K562 (cell line): Measurements from ENCODE around the gene BMPR2. TPM values are rescaled to one million over a fixed set of nuclear protein-coding genes. Genes with fewer than 3 reads are reported as not detected.

Source experiments
- ATAC-seq: fragments of 200-7000 bp; cut with Tn5 transposase; 3 replicates; pipeline ENCODE4 v1.9.1; 2020; ENCODE audit warnings: moderate library complexity
- BruUV-seq: library from RNA; stranded (reverse); fragments of 400-500 nt; replicated peaks from 2 replicates; lab custom pipeline; 2021; lab: Mats Ljungman, UMichigan
- CTCF ChIA-PET: fragments of 300-600 bp; formaldehyde crosslinking; extraction: SDS; loops from one replicate; lab custom pipeline; 2021; ENCODE audit warnings: low intra/inter-chr PET ratio; lab: Yijun Ruan, JAX
- POLR2A ChIA-PET: fragments of 300-600, 350-650 bp; sonication (Branson Sonifier 250); formaldehyde crosslinking; extraction: SDS; loops from one replicate; lab custom pipeline; 2021; ENCODE audit warnings: antibody characterized with exemption, inconsistent platforms; lab: Yijun Ruan, JAX
- DNase-seq, 4 experiments: peaks; one replicate each; pipeline versions ENCODE4 v3.0.0 to v3.0.0-alpha.2; 2011 to 2018; ENCODE audit warnings: low spot score in 3 of 4, mixed read lengths in 3 of 4; ENCODE audit errors: extremely low read depth in 1 of 4
- FAIRE-seq: peaks from 2 replicates; lab custom pipeline; 2011; peaks lifted over from hg19 to GRCh38; lab: Jason Lieb, UNC
- H2AFZ ChIP-seq: 2 replicates; pipeline ENCODE4 v1.6.0; 2011; ENCODE audit warnings: low read depth, low read length, control low read depth, inconsistent platforms
- H3K27ac ChIP-seq: fragments of 200-600 bp; 3 replicates; pipeline ENCODE4 v1.8.0; 2011; ENCODE audit warnings: low read depth, mild to moderate bottlenecking, control low read depth, inconsistent platforms, low read length, moderate library complexity, mixed read lengths; ENCODE audit errors: extremely low read depth
- H3K27me3 ChIP-seq, 2 experiments: fragments of 300-600 bp in 1 of 2; 2 replicates in 1 of 2; 3 replicates in 1 of 2; pipeline versions ENCODE4 v1.6.0 to v1.8.0; 2011; ENCODE audit warnings: inconsistent platforms in 2 of 2, low read length in 2 of 2, mild to moderate bottlenecking in 1 of 2, mixed read lengths in 1 of 2, moderate library complexity in 1 of 2; ENCODE audit not compliant: control insufficient read depth in 2 of 2, insufficient read depth in 2 of 2
- H3K36me3 ChIP-seq: fragments of 300-600 bp; 3 replicates; pipeline ENCODE4 v1.8.0; 2011; ENCODE audit warnings: mild to moderate bottlenecking, low read length, inconsistent platforms; ENCODE audit not compliant: control insufficient read depth, insufficient read depth
- H3K4me1 ChIP-seq, 2 experiments: fragments of 200-600 bp in 1 of 2; replicated peaks in 1 of 2; 2 replicates in 1 of 2; 3 replicates in 1 of 2; pipeline versions ENCODE4 v1.5.1 to v1.8.0; 2011; ENCODE audit warnings: inconsistent platforms in 2 of 2, low read length in 2 of 2, mild to moderate bottlenecking in 1 of 2, mixed read lengths in 1 of 2, moderate library complexity in 1 of 2; ENCODE audit not compliant: control insufficient read depth in 2 of 2, insufficient read depth in 2 of 2
- H3K4me2 ChIP-seq: 2 replicates; pipeline ENCODE4 v1.6.1; 2011; ENCODE audit warnings: low read length, control low read depth, inconsistent platforms, mixed read lengths; ENCODE audit not compliant: insufficient read depth
- H3K4me3 ChIP-seq: fragments of 200-600 bp; sonication (generic), shearing (Covaris generic); 2 replicates; pipeline ENCODE4 v1.5.1; 2016; ENCODE audit warnings: control low read depth, inconsistent platforms
- H3K79me2 ChIP-seq: fragments of 200-600 bp; 3 replicates; pipeline ENCODE4 v1.8.0; 2011; ENCODE audit warnings: low read length, inconsistent platforms; ENCODE audit not compliant: control insufficient read depth, insufficient read depth
- H3K9ac ChIP-seq, 2 experiments: 2 replicates each; pipeline versions ENCODE4 v1.6.0 to v1.6.1; 2011; ENCODE audit warnings: low read depth in 2 of 2, low read length in 2 of 2, control low read depth in 1 of 2, inconsistent platforms in 1 of 2, mild to moderate bottlenecking in 1 of 2, mixed read lengths in 1 of 2; ENCODE audit not compliant: insufficient read depth in 1 of 2
- H3K9me1 ChIP-seq: one replicate; pipeline ENCODE4 v1.6.0; 2011; ENCODE audit warnings: inconsistent platforms, mild to moderate bottlenecking, low read length, moderate library complexity; ENCODE audit not compliant: control insufficient read depth, insufficient read depth
- H3K9me3 ChIP-seq: replicated peaks from 2 replicates; pipeline ENCODE4 v1.5.1; 2011; ENCODE audit warnings: low read depth, low read length, inconsistent platforms; ENCODE audit not compliant: control insufficient read depth, insufficient read depth
- H4K20me1 ChIP-seq: replicated peaks from 2 replicates; pipeline ENCODE4 v1.6.1; 2011; ENCODE audit warnings: low read length, inconsistent platforms, mixed read lengths; ENCODE audit not compliant: control insufficient read depth, insufficient read depth
- ADNP ChIP-seq: fragments of 200-800 bp; sonication (Bioruptor generic); IDR thresholded peaks from 2 replicates; pipeline ENCODE4 v1.6.1; 2016; ENCODE audit warnings: missing genetic modification characterization, missing compliant biosample characterization
- ARID1B ChIP-seq: fragments of 450-650 bp; IDR thresholded peaks from 2 replicates; pipeline ENCODE4 v1.6.1; 2016; ENCODE audit warnings: antibody characterized with exemption, mild to moderate bottlenecking, inconsistent platforms
- CAMTA2 ChIP-seq: fragments of 250-450 bp; sonication (Bioruptor Pico); conservative IDR thresholded peaks from 2 replicates; pipeline ENCODE4 v1.5.1; 2022
- CBFA2T3 ChIP-seq: fragments of 450-650 bp; IDR thresholded peaks from 2 replicates; pipeline ENCODE4 v1.6.1; 2017
- CHCHD3 ChIP-seq: fragments of 250-450 bp; sonication (Bioruptor Pico); IDR thresholded peaks from 2 replicates; pipeline ENCODE4 v2.1.2; 2022; ENCODE audit warnings: mild to moderate bottlenecking
- DPF2 ChIP-seq: fragments of 450-650 bp; IDR thresholded peaks from 2 replicates; pipeline ENCODE4 v1.6.1; 2016
- FOS ChIP-seq: IDR thresholded peaks from 3 replicates; pipeline ENCODE4 v1.6.1; 2011; ENCODE audit not compliant: insufficient read length; ENCODE audit errors: extremely low read depth
- GABPB1 ChIP-seq: sonication (generic); formaldehyde crosslinking; IDR thresholded peaks from 2 replicates; pipeline ENCODE4 v1.8.0; 2022; ENCODE audit warnings: mild to moderate bottlenecking, missing genetic modification reagents
- MAFF ChIP-seq: IDR thresholded peaks from 2 replicates; pipeline ENCODE4 v1.6.1; 2012; ENCODE audit warnings: low read length, improper control_type of control experiment
- MEIS2 ChIP-seq: fragments of 450-650 bp; IDR thresholded peaks from 2 replicates; pipeline ENCODE4 v1.6.1; 2014; ENCODE audit warnings: mild to moderate bottlenecking; ENCODE audit not compliant: partially characterized antibody
- NCOR1 ChIP-seq: fragments of 450-650 bp; IDR thresholded peaks from 2 replicates; pipeline ENCODE4 v1.6.1; 2016; ENCODE audit warnings: mild to moderate bottlenecking, moderate library complexity
- NFE2 ChIP-seq: IDR thresholded peaks from 2 replicates; pipeline ENCODE4 v1.6.1; 2014; ENCODE audit warnings: antibody characterized with exemption, low read depth
- NFXL1 ChIP-seq: fragments of 450-650 bp; formaldehyde crosslinking; IDR thresholded peaks from 2 replicates; pipeline ENCODE4 v1.4.0; 2021; ENCODE audit warnings: mild to moderate bottlenecking
- NR3C1 ChIP-seq: sonication (generic); formaldehyde crosslinking; IDR thresholded peaks from 2 replicates; pipeline ENCODE4 v1.8.1; 2022; ENCODE audit warnings: missing genetic modification reagents
- PKNOX1 ChIP-seq: fragments of 450-650 bp; IDR thresholded peaks from 2 replicates; pipeline ENCODE4 v1.6.1; 2016
- RHOXF2B ChIP-seq: fragments of 250-450 bp; sonication (Bioruptor Pico); conservative IDR thresholded peaks from 2 replicates; pipeline ENCODE4 v1.5.1; 2021
- SMARCA5 ChIP-seq: fragments of 450-650 bp; IDR thresholded peaks from 2 replicates; pipeline ENCODE4 v1.6.1; 2016
- SMC3 ChIP-seq: conservative IDR thresholded peaks from 2 replicates; pipeline ENCODE4 v1.6.1; 2011; ENCODE audit warnings: low read depth, low read length, improper control_type of control experiment; ENCODE audit not compliant: insufficient read depth
- STAT5A ChIP-seq: IDR thresholded peaks from 2 replicates; pipeline ENCODE4 v1.6.1; 2012; ENCODE audit warnings: low read length, inconsistent platforms, borderline replicate concordance
- USF2 ChIP-seq: sonication (generic); formaldehyde crosslinking; IDR thresholded peaks from 2 replicates; pipeline ENCODE4 v1.5.0; 2020; ENCODE audit warnings: missing genetic modification reagents
- ZFP1 ChIP-seq: fragments of 450-650 bp; formaldehyde crosslinking; IDR thresholded peaks from 2 replicates; pipeline ENCODE4 v1.4.0; 2020; ENCODE audit warnings: mild to moderate bottlenecking, mixed read lengths
- ZNF764 ChIP-seq: fragments of 250-450 bp; sonication (Bioruptor Pico); IDR thresholded peaks from 2 replicates; pipeline ENCODE4 v1.4.0; 2020; ENCODE audit warnings: low read depth, mild to moderate bottlenecking, moderate library complexity
- WGBS: fragments of 100-300 bp; shearing (Covaris generic); methylation state at CpG from one replicate; pipeline ENCODE4 v1.1.6; 2016; ENCODE audit warnings: low coverage, mixed read lengths; ENCODE audit not compliant: insufficient coverage; ENCODE audit errors: missing lambda C conversion rate; 5-methylcytosine and 5-hydroxymethylcytosine counted together
- in situ Hi-C: fragments of 300-500 bp; cut with MboI; formaldehyde crosslinking; loops from 4 replicates; pipeline ENCODE4 v1.15.0; 2018; ENCODE audit warnings: inconsistent platforms, mixed read lengths
- intact Hi-C: fragments of 100-400 bp; cut with micrococcal nuclease; formaldehyde crosslinking; loops from 2 replicates; pipeline ENCODE4 v1.14.2; 2022
- polyA plus RNA-seq, 8 experiments: library from polyadenylated mRNA; depleted of rRNA in 4 of 8; stranded (reverse) in 5 of 8; unstranded in 3 of 8; fragments of >200 nt; fragmentation: Nextera tagmentation in 2 of 8; fragmentation: Illumina TruSeq in 1 of 8; extraction: Ambion mirVana in 2 of 8; extraction: Trizol in 1 of 8; gene quantifications; 2 replicates each; pipeline versions ENCODE4 v1.2.1 to v1.2.3, GENCODE V29; 2011 to 2014; ENCODE audit warnings: inconsistent platforms in 1 of 8, missing spikeins in 1 of 8
- total RNA-seq, 7 experiments: library from RNA; depleted of rRNA in 6 of 7; stranded (reverse); fragments of >200 nt in 6 of 7; fragmentation: Illumina TruSeq in 2 of 7; extraction: Trizol in 2 of 7; gene quantifications; 2 replicates each; pipeline versions ENCODE4 v1.2.1 to v1.2.3, GENCODE V29; 2011 to 2021; ENCODE audit warnings: low replicate concordance in 1 of 7

The BMPR2 gene
- total and polyA plus RNA-seq, 9 of the 15 experiments (the other 6 are each of a cell fraction or from before 2014, with no cell fraction given), result 0.73 to 5.0 (median 3.3) TPM

- TF ChIP-seq NCOR1, result 0 out of 2 replicates have a peak, but pooled peaks have one; percentile 4
- peak; percentile 65 for TF ChIP-seq CBFA2T3
- TF ChIP-seq ADNP, result peak; percentile 23; the same call in 1 of the 2 replicates
- peak; percentile 63; the same call in 1 of the 2 replicates for TF ChIP-seq NFE2
- no peak for TF ChIP-seq CHCHD3
- TF ChIP-seq PKNOX1, result peak; percentile 71
- no peak for TF ChIP-seq RHOXF2B
- peak; percentile 91 for TF ChIP-seq MEIS2
- TF ChIP-seq ARID1B, result peak; percentile 75
- TF ChIP-seq DPF2, result peak; percentile 75
Measured at GRCh38 chr2:202337706-202338346, 38.3 kb upstream of the BMPR2 start (continued).

DNA sequence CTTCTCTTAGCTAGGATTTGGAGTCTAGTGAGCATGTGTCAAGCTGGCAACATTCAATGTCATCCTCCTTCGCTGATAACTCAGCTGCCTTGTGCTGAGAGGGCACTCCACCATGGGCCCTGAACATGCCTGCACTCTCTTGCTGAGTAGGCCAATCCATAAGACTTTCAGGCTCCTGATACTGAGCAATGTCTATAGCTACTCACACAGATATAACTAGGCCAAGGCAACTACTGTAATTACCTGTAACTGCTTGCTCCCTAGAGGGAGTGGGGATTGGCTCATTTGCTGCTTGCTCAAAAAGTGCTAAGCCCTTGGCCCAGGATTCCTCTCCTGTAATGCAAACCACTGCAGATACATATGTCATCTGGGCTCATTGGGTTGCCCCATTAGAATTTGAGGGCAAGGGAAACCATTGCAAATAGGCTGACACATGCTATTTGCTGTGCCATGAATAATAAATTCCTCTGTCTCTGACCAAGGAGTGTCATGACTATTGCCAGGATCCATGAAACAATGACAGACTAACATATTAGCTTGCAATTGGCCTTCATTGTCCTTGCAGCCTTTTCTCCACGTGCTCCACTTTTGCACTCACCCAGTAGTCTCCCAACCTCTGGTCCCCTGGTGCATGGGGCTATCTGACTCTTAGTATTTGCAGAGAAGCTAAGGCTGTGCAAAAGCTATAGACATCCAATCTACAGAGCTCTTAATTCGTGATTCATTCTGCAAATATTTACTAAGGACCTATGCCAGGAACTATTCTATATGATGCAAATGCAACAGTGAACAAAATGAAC, 36.9 kb upstream of the BMPR2 start:
- WGBS, result 0% methylated on average over 3 of the region's 3 CpGs
- H3K9ac ChIP-seq, result no peak overlapping the region
- no peak overlapping the region for H3K4me2 ChIP-seq
- in situ Hi-C loops (no loop called here), intact Hi-C loops (no loop called here)
- H3K27ac ChIP-seq, result no peak overlapping the region
- no peaks in the 10 kb centered on the region for H3K9me1 ChIP-seq
- POLR2A ChIA-PET, result interaction anchor here (0.6 to 1.2 kb wide), 3 partner anchors 21 to 555 kb away, joined by 3 to 4 read pairs (median 3); no protein-coding TSS in a partner anchor
- DNase-seq (no peak), ATAC-seq (no peak), FAIRE-seq (no peak)
- no peaks in the 10 kb centered on the region for H3K9me3 ChIP-seq
- CTCF ChIA-PET, result no interaction called here
- H2AFZ ChIP-seq, result no peak overlapping the region
- H3K36me3 ChIP-seq, result no peaks in the 10 kb centered on the region
- H4K20me1 ChIP-seq, result no peaks in the 10 kb centered on the region
- H3K27me3 ChIP-seq, result no peaks in the 10 kb centered on the region
- H3K4me3 ChIP-seq, result no peak overlapping the region
- BruUV-seq, result no TSS peak
- no peaks in the 10 kb centered on the region for H3K79me2 ChIP-seq
- H3K4me1 ChIP-seq, result peaks cover 6 to 12% of the 10 kb centered on the region in 2 experiments; a peak in 4 of 5 replicates
- TF ChIP-seq MAFF (no peak), NR3C1 (no peak), CAMTA2 (no peak), NFXL1 (CRISPR knock-in tag) (no peak), ZFP1 (CRISPR knock-in tag) (no peak), GABPB1 (CRISPR knock-in tag) (no peak), SMARCA5 (no peak), SMC3 (no peak), ZNF764 (no peak), STAT5A (no peak), USF2 (CRISPR knock-in tag) (no peak), FOS (no peak)
